RPMI8226 (cell line): ENCODE data around the gene MT1X.
A peak's percentile ranks its signal among the peaks of the same experiment; 100 is the strongest.

Experiments
- DNase-seq: peaks from one replicate; pipeline ENCODE4 v3.0.0-alpha.2; 2015

MT1X gene

GRCh38 chr16:56679818-56680217 is 2.5 kb upstream of the MT1X start:
- DNase-seq, result no peak

DNA sequence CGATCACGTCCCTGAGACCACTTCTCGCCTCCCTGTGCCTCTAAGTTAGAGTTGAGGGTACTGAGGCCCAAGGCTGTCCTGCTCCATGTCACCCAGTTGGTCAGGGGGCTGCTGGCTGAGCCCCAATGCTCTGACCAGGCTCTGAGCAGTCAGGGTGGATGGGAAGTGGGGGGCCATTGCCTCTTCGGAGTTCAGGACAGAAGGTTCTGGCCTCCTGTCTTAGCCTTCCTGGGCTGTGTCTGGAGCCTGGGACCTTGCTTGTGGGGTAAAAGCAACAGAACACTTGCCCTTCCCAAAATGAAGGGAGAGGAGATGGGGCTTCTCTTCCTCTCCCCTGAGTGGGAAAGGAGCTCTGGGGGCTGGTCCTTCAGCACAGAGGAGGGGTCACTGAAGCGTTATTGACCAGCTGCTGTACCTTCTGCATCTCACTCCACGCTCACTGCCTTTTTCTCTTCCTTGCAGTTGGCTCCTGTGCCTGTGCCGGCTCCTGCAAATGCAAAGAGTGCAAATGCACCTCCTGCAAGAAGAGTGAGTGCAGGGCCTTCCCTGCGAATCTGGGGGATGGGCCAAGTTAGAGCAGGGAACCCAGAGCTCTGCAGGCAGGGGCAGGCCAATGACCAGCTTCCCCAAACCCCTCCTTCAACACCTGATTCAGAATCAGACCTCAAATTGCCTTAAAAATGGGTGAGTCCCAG is 580 bp downstream of the MT1X start:
- DNase-seq, result peak; percentile 47

- DNase-seq, result peak; percentile 62
Measured at GRCh38 chr16:56683424-56684172, 1.3 kb downstream of the MT1X start.

GRCh38 chr16:56684256-56684925 is 2.1 kb downstream of the MT1X start:
- DNase-seq, result no peak

DNA sequence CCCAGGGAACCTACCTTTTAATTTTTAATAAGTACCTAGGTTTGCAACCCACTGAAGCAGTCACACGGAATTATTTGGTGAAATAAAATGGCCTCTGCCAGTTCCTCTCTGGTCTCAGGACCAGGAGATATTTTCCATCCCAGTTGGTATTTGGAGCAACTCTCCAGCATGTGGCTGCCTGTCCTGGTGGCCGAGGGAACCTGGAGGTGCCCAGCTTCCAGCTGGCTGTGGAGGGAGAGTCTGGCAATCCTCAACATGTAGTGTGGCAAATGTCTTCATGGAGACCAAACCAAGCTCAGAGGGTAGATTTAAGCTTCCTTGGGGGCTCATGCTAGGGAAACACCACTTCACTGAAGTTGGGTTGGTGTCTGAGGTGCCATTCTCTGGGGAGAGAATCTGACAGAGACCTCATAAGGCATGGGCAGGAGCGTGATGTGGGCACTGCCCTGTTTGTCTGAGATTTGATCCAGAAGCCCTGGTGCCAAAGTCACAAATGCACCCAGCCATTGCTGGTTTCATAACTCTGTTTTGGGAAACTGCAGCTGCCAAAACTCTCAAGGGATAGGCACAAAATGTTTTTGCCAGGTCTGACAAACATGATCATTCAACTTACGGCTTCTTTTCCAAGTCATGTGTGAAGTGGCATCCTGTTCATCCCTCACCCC is 2.8 kb downstream of the MT1X start:
- no peak for DNase-seq

DNA sequence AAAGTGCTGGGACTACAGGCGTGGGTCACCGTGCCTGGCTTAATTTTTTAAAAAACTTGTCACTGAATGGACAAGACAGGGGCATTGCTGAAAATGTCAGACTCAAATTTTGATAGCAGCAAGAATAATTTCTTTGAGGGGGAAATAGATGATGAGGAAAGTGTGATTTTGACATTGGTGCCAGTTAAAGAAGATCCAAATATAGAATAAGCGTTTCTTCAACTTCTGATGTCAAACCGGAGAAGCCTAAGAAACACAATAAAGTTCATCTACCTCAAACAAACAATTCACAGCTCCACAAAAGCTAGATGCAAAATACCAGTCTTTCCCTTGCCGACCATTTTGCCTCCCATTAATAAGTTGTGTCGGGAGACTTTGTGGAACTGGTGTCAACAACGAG is 4.5 kb downstream of the MT1X start:
- DNase-seq, result no peak

GRCh38 chr16:56688762-56689161 is 6.5 kb downstream of the MT1X start:
- DNase-seq, result no peak

DNA sequence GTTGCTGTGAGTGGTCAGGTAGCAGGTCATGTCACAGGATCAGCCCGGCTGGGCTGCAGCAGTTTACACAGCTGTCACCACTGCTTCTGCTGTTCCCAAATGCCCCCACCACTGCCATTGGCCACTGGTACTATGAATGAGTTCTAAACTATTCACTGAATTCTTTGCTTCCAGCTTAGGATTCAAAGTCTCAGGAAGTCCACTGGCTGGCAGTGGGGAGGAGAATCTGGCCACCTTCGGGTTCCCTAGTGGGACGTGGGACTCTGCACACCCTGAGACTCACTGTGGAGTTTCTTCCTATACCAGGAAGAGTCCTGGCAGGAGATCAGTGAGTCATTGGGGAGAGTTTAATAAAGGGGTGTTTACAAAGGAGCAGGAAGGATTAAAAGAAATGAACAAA is 6.9 kb downstream of the MT1X start:
- DNase-seq, result no peak

DNA sequence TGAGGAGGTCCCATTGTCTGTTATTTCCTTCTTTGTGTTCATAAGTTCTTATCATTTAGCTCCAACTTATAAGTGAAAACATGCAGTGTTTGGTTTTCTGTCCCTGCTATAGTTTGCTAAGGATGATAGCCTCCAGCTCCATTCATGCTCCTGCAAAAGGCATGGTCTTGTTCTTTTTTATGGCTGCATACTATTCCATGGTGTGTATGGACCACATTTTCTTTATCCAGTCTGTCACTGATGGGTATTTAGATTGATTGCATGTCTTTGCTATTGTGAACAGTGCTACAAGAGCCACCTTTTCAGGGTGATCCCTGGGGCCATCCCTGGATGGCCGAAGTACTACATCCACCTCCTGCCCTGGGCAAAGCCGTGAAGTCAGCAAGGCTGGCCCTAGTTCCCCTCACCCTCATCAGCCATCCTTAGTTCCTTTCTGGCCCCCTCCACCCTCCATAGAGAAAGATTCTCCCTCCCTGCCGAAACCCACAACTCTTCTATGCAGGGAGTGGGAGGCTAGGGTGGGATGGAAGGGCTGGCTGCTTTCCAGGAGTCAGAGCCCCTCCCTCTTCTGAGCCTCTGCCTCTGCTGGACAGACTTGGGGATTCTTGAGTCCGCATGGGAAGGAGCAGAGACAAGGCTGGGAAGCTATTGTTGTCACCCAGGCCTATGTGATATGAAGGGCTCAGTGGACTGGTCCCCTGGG is 8.3 kb downstream of the MT1X start:
- DNase-seq, result no peak

- DNase-seq, result no peak
Measured at GRCh38 chr16:56691885-56692284, 9.6 kb downstream of the MT1X start.

- DNase-seq, result no peak
Measured at GRCh38 chr16:56695246-56695645, 13.0 kb downstream of the MT1X start.

DNA sequence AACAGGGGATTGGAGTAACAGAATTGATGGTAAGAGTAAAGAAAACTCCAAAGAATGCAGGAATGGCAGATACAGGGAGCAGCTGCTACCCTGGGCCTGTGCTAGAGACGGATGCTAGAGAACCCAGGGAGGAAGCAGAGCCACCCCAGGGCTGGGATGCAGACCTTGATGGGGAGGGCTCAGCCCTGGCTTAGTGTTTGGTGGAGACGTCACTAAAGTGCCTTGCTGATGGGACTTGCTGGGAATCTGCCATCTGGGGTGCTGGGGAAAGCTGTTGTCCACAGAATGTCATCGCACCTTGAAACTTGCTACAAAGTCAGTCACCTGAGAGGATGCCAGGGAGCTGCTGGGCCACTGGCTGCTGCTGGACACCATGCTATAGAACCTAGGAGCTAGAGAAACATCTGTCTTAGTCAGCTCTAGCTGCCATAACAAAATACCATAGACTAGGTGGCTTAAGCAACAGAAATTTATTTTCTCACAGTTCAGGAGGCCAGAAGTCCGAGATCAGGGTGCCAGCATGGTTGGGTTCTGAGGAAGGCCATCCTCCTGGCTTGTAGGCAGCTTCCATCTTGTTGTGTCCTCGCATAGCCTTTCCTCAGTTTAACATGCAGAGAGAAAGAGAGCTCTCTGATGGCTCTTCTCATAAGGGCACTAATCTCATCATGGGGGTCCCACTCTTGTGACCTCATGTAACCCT is 15.3 kb downstream of the MT1X start:
- DNase-seq, result no peak

DNA sequence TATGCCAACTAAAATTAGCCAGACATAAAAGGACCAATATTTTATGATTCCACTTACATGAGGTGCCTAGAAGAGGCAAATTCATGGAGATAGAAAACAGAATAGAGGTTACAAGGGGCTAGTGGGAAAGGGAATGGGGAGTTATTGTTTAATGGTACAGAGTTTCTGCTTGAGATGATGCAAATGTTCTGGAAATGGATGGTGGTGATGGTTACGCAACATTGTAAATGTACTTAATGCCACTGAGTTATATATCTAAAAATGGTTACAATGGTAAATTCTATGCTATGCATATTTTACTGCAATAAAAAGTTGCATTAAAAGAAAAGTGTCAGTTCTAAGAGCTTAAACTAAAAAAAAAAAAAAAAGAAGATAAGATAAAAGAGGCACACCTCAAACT is 17.9 kb downstream of the MT1X start:
- no peak for DNase-seq

DNA sequence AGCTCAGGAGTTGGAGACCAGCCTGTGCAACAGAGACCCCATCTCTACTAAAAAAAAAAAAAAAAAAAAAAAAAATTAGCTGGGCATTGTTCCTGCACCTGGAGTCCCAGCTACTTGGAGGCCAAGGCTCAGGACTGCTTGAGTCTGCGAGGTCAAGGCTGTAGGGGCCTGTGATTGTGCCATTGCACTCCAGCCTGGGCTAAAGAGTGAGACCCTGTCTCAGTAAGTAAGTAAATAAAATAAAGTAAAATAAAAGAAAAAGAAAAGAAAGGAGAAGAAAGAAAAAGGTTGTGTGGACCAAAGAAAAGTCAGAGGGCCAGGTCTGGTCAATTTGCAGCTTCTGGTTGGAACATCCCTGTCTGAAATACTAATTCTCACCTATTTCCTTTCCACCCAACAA is 18.4 kb downstream of the MT1X start:
- no peak for DNase-seq

- DNase-seq, result no peak
Measured at GRCh38 chr16:56701534-56701933, 19.3 kb downstream of the MT1X start.

DNA sequence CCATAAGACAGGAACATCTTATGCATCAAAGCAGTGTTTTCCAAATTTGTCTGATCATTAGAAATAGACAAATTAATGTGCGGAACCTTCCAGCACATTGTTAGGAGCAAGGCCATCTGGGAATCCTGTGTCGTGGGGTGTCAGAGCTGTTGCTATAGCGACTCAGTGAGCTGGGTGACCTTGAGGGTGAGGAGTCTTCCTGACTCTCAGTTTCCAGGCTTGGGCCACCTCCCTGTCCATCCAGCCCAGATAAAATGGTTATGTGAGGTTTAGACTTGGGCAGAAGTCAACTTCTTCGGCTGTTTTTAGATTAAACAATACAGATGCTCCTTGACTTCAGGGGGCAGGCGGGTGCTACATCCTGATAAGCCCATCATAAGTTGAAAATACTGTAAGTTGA is 20.6 kb downstream of the MT1X start:
- DNase-seq, result no peak

DNA sequence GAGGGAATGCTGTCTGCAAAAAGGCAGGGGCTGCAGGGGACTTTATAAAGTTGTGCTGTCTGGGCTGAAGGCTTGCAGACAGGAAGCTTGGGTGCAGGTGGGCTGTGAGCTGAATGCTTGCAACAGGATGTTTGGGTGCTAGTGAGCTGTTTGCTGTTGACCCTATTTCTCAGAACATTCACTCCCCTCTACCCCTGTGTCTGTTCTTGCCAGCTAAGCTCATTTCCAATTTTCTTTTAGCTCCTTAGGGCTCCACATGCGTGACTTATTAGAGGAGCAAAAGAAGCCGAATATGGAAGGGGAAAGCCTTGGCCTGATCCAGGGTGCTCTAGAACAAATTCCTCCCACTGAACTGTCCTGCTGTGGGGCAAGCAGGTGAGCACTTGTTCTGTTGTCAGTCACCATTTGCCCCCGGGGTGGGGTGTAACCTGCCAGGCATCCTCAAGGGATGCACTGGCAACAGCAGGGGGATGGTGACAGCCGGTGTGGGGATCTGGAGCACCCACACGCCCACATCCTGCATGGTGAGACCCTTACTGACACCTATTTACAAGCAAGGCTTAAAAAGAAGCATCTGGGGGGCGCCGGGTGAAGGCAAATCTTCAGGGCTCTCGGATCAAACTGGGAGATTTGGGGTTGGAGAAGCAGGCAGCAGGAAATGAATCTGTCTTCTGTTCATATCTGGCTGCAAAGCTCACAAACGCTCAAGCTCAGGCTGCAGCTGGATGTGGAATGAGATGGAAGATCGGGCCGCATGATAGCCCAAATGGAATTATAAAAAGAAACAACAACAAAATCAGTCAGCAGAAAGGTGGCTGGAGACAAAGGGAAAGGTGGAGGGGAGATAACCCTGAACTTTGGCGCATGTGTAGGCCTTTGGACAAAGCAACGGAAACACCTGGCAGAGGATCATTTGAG is 26.5 kb downstream of the MT1X start:
- no peak for DNase-seq

DNA sequence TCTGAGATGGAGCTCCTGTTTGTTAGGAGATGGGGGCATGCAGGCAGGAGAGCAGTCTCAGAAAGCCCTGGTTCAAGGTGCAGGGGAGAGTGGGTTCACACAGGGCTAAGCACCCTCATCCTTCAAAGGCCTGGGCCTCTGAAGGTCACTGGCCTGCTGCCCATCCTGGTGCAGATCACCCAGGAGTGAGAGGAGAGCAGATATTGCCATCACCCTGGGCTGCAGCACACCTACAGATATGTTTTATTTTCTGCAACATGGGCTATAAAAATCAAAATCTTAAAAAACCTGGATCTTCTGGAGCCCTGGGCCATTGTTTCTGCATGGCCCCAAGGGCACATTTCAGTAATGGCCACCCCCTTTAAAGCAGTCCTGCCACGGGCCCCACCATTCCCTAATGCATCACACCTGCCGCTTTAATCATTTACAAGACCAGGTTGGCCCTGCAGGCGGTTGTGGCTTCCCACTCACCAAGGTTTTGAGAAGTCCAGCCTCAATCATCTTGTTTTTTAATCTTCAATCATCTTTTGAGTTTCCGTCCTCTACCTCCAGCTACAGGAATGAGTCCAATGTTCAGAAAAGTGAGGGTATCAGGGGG is 27.3 kb downstream of the MT1X start:
- no peak for DNase-seq

GRCh38 chr16:56710181-56710737 is 28.0 kb downstream of the MT1X start:
- no peak for DNase-seq

- DNase-seq, result no peak
Measured at GRCh38 chr16:56711862-56712261, 29.6 kb downstream of the MT1X start.
